D341Med (cell line): ENCODE measurements around the gene SLC35E3.

Experiments
- DNase-seq: peaks from one replicate; pipeline ENCODE4 v3.0.0; 2012; ENCODE audit warnings: low spot score

SLC35E3 gene

DNA sequence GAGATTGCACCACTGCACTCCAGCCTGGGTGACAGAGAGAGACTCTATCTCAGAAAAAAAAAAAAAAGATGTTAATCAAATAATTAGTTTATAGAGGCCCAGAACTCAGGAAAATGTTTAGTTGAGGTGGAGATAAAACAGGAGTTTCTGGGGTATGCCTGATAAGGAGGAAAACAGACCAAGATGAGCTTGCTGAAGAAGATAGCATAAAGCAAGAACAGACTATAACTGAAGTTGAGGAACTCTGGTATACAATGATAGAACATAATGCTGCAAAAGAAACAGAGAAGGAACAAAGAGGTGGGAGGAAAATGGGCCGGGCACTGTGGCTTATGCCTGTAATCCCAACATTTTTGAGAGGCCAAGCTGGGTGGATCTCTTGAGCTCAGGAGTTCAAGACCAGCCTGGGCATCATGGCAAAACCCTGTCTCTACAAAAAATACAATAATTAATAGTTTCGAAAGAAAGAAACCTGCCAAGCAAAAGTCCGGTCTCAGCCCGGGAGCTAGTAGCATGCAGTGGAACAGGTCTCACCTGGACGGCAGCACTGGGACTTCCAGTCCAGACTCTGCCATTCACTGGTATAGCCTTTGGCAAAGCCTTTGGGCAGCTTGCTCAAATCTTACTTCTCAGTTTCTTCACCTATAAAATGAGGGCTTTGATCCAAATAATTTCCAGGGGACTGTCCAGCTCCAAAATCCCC is 25.4 kb downstream of the SLC35E3 start:
- no peak for DNase-seq

DNA sequence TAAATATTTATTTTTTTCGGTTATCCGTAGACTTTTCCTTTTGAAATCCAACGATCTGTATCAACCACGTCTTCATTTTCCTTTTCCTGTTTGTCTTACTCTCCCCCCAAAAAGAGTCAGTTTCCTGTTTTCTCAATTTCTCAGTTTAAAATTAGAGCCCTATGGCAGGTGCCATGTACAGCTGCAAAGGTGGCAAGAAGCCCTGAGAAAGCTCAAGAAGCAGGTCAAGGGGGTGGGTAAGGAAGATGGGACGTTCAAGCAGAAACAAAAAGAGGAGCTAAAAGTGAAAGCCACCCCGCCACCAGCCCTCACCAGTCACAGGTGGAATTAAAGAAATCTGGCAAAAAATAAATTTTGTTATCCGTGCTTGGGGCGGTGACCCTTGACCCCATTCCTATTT is 26.7 kb downstream of the SLC35E3 start:
- DNase-seq, result no peak

DNA sequence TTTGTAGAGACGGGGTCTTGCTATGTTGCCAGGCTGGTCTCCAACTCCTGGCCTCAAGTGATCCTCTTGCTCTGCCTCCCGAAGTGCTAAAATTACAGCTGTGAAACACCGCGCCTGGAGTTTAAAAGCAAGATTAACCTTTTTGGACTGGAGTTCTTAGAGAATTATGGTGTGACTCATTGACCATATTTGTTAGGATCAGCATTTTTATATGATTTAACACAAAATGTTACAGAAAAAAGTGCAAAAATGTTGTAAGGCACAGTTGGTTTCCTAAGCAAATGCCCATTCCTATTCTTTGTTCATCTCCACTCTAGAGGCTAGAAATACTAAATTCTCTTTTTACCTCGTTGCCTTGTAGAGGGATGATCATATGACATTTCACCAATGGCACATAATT is 27.6 kb downstream of the SLC35E3 start:
- no peak for DNase-seq

DNA sequence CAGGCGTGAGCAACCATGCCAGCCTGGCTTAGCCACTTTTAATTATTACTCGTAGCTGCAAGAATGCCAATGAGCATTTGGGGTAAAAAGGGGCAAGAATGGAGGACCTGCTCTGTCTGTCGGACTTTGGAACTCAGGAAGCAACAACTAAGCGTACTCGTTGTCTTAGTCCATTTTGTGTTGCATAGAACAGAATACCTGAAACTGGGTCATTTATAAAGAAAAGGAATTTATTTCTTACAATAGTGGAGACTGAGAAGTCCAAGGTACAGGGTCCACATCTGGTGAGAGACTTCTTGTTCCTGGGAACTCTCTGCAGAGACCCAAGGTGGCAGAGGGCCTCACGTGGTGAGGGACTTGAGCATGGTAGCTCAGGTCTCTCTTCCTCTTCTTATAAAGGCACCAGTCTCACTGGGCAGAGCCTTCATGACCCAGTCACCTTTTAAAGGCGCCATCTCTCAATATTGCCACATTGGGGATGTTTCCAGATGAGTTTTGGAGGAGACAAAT is 29.2 kb downstream of the SLC35E3 start:
- no peak for DNase-seq

DNA sequence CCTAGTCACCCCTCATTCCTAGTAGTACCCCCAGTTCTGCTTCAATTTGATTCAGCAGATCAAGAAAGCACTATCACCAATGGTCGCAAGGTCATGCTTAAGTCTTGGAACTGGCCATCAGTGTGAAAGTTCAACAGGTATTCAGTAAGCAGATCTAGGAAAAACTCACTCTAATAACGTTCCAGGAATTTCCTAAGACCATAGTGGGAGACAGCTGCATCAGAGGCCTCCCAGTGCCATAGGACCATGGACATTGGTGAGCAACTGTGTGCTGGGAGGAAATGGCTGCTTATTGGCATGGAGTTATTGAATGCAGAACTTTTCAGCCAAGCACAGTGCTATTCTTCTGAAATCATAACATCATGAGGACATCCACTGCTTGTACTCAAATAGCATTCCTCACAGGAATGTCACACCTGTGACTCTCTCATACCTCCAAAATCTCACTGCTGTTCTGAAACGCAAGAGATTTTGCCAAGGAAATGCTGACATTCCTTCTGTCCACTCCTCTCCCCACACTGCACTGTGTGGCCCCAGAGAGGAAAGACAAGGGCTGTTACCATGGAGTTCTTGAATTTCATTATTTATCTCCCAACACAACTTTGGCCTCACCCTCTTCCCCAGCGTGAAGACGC is 31.1 kb downstream of the SLC35E3 start:
- DNase-seq, result no peak

DNA sequence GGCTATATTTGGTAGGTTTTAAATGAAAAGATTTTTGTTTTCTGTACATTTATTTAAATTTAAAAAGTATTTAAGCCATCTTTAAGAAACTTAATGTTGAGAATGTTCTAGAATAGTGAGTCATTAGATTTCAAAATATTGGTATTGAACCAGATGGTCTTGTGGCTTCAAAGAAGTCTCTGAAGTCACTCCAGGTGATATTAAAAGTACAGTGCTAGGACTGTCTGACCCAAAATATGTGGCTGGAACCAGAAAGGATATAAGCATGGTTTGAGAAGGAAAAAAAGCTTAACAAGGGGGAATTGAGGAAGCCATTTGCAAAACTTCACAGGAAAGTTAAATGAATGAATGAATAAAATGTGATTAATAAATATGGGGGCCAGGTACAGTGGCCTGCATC is 33.3 kb downstream of the SLC35E3 start:
- no peak for DNase-seq

DNA sequence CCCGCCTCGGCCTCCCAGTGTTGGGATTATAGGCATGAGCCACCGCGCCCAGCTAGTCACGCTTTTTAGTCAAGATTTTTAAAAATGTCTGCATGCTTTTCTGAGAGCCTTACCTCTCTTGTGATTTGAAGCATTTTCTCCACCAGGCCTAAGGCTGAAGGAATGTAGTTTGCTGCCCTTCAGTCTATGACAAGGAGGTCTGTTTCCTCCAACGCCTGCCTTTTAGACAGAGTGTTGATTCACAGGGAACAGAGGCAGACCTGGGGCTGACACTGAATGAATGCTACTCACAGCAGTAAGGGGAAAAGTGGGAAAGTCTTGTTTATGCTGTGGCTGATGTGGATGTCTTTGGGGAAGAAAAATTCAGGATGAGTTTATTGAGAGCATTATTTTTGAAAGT is 34.8 kb downstream of the SLC35E3 start:
- no peak for DNase-seq

DNA sequence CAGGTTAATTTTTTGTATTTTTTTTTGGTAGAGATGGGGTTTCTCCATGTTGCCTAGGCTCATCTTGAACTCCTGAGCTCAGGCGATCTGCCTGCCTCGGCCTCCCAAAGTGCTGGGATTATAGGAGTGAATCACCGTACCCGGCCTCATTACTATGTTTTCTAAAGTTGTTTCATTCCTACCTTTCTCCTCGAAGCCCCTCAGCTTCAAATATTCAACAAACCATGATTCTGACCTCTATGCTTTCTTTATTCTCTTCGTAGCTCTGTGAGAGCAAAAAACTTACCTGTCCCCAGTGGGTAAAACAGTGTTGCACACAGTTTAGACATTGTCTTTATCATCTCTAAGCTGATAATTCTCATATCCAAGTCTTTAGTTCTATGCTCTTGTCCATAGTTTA is 35.8 kb downstream of the SLC35E3 start:
- DNase-seq, result no peak

DNA sequence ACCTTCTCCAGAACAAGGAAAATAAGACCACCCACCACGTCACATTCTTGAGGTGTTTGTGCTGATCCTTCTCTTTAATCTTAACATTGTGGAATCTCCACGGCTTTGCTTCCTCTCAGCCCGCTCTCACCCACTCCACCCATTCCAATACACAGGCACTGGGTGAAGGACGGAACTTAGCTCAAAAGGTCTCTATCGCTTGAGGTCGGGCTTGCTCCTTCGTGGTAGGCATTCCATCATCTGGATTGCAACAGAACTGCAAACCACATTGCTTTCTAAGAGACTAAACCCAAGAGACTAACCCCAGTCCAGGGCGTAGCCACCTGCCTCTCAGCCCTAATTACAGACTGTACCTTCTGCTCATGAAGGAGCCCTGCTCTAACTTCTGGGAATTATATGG is 38.0 kb downstream of the SLC35E3 start:
- DNase-seq, result no peak

DNA sequence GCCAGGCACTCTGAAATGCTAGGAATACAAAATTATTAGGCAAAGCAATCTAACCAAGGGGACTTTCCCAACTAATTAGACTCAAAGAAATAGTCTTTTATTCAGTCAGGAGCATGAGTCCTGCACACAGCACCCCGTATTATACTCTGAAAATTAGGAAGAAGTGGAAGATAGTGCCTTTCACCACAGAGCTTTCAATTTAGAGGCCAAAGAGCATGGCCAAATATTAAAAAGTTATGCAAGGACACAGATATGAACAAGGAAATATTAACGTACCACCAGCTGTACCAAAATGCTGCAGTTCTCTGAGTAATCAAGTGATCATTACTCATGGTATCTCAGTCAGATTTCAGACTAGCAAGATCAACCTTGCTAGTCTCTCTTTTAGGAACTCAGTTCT is 39.4 kb downstream of the SLC35E3 start:
- DNase-seq, result no peak

DNA sequence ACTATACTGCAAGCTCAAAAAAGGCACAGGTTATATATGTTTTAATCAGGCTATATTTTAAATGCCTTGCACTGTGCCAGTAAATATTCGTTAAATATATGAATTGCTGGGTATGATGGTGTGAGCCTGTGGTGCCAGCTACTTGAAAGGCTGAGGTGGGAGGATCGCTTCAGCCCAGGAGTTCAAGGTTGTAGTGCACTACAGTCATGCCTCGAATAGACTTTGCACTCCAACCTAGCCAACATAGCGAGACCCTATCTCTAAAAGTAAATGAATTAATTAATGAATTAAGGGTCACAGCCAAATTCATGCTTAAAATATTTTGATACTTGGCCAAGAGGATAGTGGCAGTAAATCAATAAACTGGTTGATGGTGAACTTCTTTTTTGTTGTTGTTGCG is 39.8 kb downstream of the SLC35E3 start:
- no peak for DNase-seq

DNA sequence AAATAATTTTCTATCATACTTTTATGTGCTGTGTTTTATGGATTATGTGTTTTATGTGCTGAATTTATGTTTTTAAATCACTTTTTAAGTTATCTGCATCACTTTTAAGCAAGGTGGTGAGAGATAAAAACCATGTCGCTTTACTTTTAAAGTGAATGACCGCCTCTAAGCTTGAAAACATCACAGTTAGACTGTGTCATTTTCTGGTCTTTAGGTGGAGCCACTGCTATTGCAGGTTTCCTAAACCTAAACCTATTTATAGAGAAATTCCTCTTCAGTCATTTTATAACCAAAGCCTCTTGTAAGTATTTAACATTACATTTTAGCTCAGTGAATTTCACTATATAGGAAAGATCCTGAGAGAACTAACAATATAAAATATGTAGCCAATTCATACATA is 41.0 kb downstream of the SLC35E3 start:
- DNase-seq, result no peak

DNA sequence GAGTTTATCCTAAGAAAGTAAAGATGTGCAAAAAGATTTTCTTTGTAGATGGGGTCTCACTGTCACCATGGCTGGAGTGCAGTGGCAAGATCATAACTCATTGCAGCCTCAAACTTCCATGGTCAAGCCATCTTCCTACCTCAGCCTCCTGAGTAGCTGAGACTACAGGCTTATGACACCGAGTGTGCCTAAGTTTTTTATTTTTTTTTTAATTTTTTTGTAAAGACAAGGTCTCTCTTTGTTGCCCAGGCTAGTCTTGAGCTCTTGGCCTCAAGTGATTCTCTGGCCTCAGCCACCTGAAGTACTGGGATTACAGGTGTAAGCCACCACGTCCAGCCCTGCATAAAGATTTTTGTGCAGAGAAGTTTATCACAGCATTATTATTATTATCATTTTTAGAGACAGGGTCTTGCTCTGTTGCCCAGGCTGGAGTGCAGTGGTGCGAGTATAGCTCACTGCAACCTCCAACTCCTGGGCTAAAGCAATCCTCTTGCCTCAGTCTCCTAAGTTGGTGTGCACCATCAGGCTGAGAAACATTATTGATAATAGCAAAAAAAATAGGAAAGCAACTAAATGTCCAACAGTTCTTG is 42.7 kb downstream of the SLC35E3 start:
- no peak for DNase-seq

DNA sequence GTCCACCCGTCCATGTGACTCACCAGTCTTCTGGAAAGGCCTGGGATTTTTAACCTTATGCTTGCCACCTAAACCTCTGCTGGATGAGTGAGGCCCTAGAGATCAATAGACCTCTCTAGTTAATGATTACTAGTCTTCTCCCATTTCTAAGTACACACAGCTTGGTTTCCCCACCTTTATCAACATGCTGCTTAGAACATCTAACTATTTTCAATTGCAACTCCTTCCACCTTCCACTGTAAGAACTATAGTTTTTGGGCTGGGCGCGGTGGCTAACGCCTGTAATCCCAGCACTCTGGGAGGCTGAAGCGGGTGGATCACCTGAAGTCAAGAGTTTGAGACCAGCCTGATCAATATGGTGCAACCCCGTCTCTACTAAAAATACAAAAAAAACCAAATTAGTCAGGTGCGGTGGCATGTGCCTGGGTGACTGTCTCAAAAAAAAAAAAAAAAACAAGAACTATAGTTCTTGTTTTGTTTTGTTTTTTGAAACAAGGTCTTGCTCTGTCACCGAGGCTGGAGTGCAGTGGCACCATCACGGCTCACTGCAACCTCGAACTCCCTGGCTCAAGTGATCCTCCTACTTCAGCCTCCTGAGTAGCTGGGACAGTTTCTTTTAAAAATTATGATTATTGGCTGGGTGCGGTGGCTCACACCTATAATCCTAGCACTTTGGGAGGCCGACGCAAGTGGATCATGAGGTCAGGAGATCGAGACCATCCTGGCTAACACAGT is 43.3 kb downstream of the SLC35E3 start:
- DNase-seq, result no peak

DNA sequence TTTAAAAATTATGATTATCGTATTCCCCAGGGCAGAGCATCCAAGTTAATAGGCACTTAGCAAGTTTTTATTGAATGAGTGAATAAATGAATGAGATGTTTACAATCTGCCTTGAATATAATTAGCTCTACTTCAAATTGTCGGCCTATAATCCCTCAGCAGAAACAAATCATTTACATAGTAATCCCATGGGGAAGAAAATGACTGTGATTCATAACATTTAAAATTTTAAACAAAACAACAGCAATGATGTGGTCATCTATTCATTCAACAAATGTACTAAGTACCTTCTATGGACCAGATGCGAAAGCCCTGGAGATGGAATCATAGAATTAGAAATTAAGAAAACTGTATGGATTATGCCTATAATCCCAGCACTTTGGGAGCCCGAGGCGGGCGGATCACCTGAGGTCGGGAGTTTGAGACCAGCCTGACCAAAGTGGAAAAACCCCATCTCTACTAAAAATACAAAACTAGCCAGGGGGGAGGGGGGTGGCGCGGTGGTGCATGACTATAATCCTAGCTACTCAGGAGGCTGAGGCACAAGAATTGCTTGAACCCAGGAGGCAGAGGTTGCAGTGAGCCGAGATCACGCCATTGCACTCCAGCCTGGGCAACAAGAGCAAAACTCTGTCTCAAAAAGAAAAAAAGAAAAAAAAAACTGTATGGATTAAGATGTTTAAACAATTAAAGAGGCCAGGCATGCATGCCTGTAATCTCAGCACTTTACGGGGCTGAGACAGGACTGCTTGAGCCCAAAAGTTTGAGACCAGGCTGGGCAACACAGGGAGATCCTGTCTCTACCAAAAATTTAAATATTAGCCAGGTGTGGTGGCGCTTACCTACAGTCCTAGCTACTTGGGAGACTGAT is 44.3 kb downstream of the SLC35E3 start:
- no peak for DNase-seq

DNA sequence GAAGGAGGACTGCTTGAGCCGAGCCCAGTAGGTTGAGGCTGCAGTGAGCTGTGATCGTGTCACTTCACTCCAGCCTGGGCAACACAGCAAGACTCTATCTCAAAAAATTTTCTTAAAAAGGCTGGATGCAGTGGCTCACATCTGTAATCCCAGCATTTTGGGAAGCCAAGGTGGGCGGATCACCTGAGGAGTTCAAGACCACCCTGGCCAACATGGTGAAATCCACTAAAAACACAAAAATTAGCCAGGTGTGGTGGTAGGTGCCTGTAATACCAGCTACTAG is 44.9 kb downstream of the SLC35E3 start:
- no peak for DNase-seq

DNA sequence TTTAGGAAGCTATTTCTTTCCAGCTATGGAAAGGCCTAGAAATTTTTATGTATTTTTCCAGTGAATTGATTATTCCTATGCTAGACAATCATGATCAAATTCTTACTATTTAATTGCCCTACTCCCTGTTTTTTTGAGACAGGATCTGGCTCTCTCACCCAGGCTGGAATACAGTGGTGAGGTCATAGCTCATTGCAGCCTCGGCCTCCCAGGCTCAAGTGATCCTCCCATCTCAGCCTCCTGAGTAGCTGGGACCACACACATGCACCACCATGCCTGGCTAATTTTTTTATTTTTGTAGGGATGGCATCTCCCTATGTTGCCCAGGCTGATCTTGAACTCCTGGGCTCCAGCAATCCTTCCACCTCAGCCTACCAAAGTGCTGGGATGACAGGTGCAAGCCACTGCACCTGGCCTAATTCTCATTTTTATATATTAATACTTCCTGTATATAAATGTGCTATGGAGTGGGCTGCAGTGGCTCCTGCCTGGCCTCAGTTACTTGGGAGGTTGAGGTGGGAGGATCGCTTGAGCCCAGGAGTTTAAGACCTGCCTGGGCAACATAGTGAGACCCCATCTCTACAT is 46.0 kb downstream of the SLC35E3 start:
- no peak for DNase-seq

DNA sequence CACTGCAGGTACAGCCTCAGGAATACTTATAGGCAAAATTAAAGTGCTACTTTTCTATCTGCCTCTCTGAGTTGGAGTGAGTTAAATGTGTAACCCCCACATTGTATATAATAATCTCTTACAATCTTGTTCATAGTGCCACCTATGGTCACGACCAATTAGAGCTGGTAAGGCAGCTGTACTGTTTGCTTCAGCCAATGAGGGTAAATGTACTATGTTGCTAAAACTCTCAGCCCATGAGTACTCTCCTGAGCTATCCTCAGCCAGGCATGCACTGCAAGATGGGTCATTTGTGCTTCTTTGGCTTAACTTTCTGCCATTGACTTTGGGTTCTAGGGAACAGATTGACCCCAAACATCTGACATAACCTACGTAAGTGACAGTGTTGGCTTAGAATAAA is 47.0 kb downstream of the SLC35E3 start:
- peak; percentile 69 for DNase-seq

DNA sequence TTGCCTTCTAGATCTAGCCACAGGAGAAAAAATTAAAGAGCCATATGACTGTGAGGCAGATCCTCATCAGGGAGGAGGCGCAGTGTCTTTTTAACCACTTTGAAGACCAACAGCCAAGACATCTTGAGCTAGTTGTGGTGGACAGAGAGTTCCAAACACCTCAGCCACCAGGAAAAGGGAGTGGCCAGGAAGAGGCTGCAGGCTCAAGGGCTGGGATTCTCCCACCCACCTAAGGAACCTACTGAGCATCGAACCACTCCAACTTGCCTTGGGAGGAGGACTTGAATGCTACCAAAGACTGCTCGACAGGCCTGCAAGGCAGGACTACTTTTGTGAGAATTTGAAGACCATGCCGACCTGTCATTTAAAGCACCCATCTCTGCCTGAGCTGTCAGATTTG is 47.5 kb downstream of the SLC35E3 start:
- no peak for DNase-seq

DNA sequence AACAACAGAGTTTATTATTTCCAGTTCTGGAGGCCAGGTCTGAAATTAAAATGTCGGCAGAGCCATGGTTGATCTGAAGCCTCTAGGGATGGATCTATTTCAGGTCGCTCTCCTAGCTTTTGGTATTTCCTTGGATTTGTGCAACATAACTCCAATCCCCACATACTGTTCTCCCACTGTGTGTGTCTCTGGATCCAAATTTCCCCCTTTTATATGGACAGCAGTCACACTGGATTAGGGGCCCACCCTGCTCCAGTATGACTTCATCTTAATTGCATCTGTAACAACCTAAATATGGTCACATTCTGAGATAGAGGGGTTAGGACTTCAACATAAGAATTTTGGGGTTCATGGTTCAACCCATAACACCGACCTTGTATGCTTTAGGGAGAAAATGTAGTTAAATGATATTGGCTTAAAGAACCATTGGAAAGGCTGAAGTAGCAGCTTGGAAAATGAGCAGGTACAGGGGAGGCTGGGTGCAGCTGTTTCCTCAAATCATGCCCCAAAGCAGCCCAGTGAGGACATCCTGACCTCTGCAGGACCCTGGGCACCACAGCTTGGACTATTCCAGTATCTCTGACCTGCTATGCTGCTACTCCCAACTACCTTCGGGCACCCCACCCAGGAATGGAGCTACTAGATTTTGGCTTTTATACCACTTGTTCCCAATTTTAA is 48.1 kb downstream of the SLC35E3 start:
- DNase-seq, result no peak

DNA sequence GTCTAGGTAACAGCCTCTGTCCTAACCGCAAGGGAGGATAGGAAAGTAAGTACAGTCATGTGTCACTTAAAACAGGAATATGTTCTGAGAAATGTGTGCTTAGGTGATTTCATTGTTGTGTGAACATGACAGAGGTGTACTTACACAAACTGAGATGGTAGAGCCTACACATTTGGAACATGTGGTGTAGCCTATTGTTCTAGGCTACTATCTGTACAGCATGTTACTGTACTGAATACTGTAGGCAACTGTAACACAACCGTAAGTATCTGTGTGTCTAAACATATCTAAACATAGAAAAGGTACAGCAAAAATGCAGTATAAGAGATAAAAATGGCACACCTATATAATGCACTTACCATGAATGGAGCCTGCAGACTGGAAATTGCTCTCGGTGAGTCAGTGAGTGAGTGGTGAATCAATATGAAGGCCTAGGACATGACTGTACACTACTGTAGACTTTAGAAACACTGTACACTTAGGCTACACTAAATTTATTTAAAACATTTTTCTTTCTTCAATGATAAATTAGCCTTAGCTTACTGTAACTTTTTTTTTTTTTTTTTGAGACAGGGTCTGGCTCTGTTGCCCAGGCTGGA is 48.8 kb downstream of the SLC35E3 start:
- DNase-seq, result no peak
